ENCODE results near the gene FLVCR2. TPM values are rescaled to one million over a fixed set of nuclear protein-coding genes. Genes with fewer than 3 reads are reported as not detected.

The FLVCR2 gene
- total and polyA plus RNA-seq, 2 of the 13 experiments (the other 11 are each of a cell fraction or from before 2014, with no cell fraction given), result 9.9 to 10.5 TPM

DNA sequence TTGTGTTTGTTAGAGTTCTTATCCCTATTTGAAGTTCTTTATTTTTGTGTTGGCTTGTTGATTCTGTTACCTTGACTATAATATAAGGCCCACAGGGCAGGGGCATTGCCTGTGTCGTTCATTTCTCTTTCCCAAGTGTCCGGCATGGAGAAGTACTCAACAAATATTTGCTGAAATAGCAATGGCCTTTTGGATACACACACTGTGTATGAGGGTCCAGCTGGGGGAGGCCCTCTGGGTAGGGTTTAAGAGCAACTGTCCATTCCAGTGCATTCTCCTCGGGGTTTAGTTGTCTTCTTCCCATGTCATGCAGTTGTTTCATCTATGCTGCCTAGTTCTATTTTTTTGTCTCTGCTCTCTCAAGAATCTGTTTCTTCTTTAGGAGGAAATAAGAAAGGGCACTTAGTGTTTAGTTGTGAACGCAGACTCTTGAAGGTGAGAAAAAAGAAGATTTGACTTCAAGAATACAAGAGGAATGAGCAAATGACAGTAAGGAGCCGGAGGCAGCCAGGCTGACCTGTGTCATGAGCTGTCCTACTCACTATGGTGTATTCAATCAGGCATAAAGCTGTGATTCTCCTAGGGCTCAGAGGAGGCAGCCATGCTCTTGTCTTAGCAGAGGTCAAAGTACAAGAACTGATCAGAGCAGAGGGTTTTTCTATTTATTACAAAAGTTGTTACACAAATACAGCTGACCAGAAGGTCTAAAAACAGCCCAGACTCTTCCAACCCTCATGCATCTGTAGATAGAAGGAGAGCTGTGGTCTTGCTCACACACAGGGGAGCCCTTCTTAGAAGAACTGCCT lies 72.0 kb downstream of the FLVCR2 start (continued):
- TF ChIP-seq ZNF720 (CRISPR knock-in tag; IDR thresholded peaks at IDR 0.05) (no peak), NFE2 (CRISPR knock-in tag; IDR thresholded peaks at IDR 0.05) (no peak), ZNF782 (CRISPR knock-in tag; IDR thresholded peaks at IDR 0.05; ENCODE audit: borderline replicate concordance) (no peak), ZNF180 (CRISPR knock-in tag; IDR thresholded peaks at IDR 0.05; ENCODE audit: borderline replicate concordance, low read depth) (no peak), HMG20A (CRISPR knock-in tag; IDR thresholded peaks at IDR 0.05; ENCODE audit: borderline replicate concordance) (peak; percentile 4; the same call in 1 of the 2 replicates), SP5 (CRISPR knock-in tag; IDR thresholded peaks at IDR 0.05; ENCODE audit: borderline replicate concordance, low read depth) (no peak), ELF1 (CRISPR knock-in tag; IDR thresholded peaks at IDR 0.05) (no peak), ZNF253 (CRISPR knock-in tag; IDR thresholded peaks at IDR 0.05; ENCODE audit: borderline replicate concordance) (no peak), MEF2D (CRISPR knock-in tag; IDR thresholded peaks at IDR 0.05) (no peak), ZNF773 (CRISPR knock-in tag; IDR thresholded peaks at IDR 0.05; ENCODE audit: borderline replicate concordance) (no peak), PHB2 (IDR thresholded peaks at IDR 0.05; ENCODE audit: partially characterized antibody) (no peak), EHMT2 (IDR thresholded peaks at IDR 0.05; ENCODE audit: borderline replicate concordance, low read depth, low read length) (0 out of 2 replicates have a peak, but pooled peaks have one; percentile 33), MATR3 (CRISPR knock-in tag; IDR thresholded peaks at IDR 0.05) (no peak), HDAC2 (CRISPR knock-in tag; IDR thresholded peaks at IDR 0.05) (peak; percentile 43), KAT7 (CRISPR knock-in tag; IDR thresholded peaks at IDR 0.05; ENCODE audit: borderline replicate concordance) (peak; percentile 12; the same call in 1 of the 2 replicates)
- TF ChIP-seq, protein P1, sequence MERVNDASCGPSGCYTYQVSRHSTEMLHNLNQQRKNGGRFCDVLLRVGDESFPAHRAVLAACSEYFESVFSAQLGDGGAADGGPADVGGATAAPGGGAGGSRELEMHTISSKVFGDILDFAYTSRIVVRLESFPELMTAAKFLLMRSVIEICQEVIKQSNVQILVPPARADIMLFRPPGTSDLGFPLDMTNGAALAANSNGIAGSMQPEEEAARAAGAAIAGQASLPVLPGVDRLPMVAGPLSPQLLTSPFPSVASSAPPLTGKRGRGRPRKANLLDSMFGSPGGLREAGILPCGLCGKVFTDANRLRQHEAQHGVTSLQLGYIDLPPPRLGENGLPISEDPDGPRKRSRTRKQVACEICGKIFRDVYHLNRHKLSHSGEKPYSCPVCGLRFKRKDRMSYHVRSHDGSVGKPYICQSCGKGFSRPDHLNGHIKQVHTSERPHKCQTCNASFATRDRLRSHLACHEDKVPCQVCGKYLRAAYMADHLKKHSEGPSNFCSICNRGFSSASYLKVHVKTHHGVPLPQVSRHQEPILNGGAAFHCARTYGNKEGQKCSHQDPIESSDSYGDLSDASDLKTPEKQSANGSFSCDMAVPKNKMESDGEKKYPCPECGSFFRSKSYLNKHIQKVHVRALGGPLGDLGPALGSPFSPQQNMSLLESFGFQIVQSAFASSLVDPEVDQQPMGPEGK (CRISPR knock-in tag; IDR thresholded peaks at IDR 0.05), result peak; percentile 57; the same call in 1 of the 2 replicates
- TF ChIP-seq, protein P2, sequence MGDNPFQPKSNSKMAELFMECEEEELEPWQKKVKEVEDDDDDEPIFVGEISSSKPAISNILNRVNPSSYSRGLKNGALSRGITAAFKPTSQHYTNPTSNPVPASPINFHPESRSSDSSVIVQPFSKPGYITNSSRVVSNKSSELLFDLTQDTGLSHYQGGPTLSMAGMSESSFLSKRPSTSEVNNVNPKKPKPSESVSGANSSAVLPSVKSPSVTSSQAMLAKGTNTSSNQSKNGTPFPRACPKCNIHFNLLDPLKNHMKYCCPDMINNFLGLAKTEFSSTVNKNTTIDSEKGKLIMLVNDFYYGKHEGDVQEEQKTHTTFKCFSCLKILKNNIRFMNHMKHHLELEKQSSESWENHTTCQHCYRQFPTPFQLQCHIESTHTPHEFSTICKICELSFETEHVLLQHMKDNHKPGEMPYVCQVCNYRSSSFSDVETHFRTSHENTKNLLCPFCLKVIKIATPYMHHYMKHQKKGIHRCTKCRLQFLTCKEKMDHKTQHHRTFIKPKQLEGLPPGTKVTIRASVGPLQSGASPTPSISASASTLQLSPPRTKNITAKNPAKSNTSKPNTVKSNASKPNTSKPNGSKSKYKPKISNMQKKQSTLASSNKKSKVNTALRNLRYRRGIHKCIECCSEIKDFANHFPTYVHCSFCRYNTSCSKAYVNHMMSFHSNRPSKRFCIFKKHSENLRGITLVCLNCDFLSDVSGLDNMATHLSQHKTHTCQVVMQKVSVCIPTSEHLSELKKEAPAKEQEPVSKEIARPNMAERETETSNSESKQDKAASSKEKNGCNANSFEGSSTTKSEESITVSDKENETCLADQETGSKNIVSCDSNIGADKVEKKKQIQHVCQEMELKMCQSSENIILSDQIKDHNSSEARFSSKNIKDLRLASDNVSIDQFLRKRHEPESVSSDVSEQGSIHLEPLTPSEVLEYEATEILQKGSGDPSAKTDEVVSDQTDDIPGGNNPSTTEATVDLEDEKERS (CRISPR knock-in tag; IDR thresholded peaks at IDR 0.05), result 0 out of 2 replicates have a peak, but pooled peaks have one; percentile 7
- TF ChIP-seq, protein P3, sequence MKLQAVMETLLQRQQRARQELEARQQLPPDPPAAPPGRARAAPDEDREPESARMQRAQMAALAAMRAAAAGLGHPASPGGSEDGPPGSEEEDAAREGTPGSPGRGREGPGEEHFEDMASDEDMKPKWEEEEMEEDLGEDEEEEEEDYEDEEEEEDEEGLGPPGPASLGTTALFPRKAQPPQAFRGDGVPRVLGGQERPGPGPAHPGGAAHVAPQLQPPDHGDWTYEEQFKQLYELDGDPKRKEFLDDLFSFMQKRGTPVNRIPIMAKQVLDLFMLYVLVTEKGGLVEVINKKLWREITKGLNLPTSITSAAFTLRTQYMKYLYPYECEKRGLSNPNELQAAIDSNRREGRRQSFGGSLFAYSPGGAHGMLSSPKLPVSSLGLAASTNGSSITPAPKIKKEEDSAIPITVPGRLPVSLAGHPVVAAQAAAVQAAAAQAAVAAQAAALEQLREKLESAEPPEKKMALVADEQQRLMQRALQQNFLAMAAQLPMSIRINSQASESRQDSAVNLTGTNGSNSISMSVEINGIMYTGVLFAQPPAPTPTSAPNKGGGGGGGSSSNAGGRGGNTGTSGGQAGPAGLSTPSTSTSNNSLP (IDR thresholded peaks at IDR 0.05; ENCODE audit: low read depth, low read length), result no peak
- TF ChIP-seq, protein P4, sequence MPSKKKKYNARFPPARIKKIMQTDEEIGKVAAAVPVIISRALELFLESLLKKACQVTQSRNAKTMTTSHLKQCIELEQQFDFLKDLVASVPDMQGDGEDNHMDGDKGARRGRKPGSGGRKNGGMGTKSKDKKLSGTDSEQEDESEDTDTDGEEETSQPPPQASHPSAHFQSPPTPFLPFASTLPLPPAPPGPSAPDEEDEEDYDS (CRISPR knock-in tag; IDR thresholded peaks at IDR 0.05), result no peak

Measured in HepG2 (cell line).